Activated T-cell treated with anti-CD3 and anti-CD28 coated beads, Interleukin-2, amount 50 U/mL, for 24 hours (primary cell): Measurements from ENCODE around the gene DMRTA2.

Source experiments
- DNase-seq: peaks from one replicate; pipeline ENCODE4 v3.0.0-alpha.2; 2020
- H3K27ac Mint-ChIP-seq: 2 replicates; pipeline ENCODE4 v1.8.0; 2020; ENCODE audit warnings: mild to moderate bottlenecking, mixed read lengths
- H3K27me3 Mint-ChIP-seq: 2 replicates; pipeline ENCODE4 v1.8.0; 2020; ENCODE audit warnings: mixed read lengths
- H3K36me3 Mint-ChIP-seq: 2 replicates; pipeline ENCODE4 v1.8.0; 2020; ENCODE audit warnings: low read depth, mixed read lengths
- H3K4me1 Mint-ChIP-seq: 2 replicates; pipeline ENCODE4 v1.8.0; 2020; ENCODE audit warnings: low read depth, mixed read lengths
- H3K4me3 Mint-ChIP-seq: 2 replicates; pipeline ENCODE4 v1.8.0; 2020; ENCODE audit warnings: mild to moderate bottlenecking, moderate library complexity, mixed read lengths
- H3K9me3 Mint-ChIP-seq: 2 replicates; pipeline ENCODE4 v1.8.0; 2020; ENCODE audit warnings: mixed read lengths

DMRTA2 gene

DNA sequence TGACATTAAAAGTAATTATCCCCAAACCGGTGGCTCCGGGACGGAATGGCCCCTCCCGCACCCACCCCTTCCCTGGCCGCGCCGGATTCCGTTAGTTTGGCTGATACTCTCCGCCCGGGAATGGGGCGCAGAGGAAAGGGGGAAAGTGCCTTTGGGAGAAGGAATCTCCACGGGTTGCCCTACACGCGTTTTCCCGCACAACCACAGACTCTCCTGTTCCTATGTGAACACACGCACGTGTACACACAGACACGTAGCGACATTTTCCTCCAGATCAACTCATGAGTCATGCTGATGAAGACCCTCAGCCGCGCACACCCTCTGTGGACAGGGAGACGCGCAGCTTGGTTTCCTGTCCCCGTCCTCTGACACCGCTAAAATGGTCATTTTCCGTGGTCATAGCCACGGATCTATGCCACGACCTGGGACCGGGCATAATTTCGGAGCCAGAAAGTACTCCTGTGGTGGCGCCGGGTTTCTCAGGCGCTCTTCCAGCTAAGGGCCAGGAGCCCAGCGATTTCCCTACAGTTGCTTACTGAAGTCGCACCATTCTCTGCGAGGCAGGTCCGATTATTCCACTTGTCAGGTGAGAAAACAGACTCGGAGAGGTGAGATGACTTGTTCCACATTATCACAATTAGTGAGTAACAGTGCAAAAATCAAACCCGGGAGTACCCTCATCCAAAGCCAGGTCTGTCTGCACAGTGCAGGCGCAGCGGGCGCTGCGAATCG, 4.0 kb upstream of the DMRTA2 start:
- peaks cover 47% of the 10 kb centered on the region for H3K4me1 Mint-ChIP-seq
- peak; percentile 31 for DNase-seq
- H3K27me3 Mint-ChIP-seq, result peaks cover 97% of the 10 kb centered on the region
- peak overlapping the region; percentile 30 for H3K4me3 Mint-ChIP-seq
- no peaks in the 10 kb centered on the region for H3K9me3 Mint-ChIP-seq
- peak overlapping the region; percentile 55 for H3K27ac Mint-ChIP-seq
- no peaks in the 10 kb centered on the region for H3K36me3 Mint-ChIP-seq

DNA sequence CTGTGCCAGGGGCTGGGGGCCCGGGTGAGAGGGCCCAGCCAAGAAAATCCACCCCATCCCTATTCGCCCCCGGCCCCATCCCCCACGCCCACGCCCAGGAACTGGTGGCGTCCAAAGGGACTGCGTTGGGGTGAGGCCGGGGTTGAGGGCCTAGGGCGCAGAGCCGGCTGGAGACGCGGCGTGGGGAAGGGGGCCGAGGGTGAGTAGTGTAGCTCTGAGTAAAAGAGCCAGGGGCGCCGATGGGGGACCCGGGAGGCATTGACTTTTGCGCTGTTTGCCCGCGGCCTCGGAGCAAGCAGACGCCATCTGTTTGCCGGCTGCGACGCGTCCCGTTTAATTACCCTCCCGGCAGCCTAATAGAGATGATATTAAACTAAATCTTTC, 3.5 kb upstream of the DMRTA2 start:
- DNase-seq, result no peak
- no peak overlapping the region for H3K27ac Mint-ChIP-seq
- no peaks in the 10 kb centered on the region for H3K36me3 Mint-ChIP-seq
- peaks cover 53% of the 10 kb centered on the region for H3K4me1 Mint-ChIP-seq
- no peaks in the 10 kb centered on the region for H3K9me3 Mint-ChIP-seq
- H3K4me3 Mint-ChIP-seq, result no peak overlapping the region
- H3K27me3 Mint-ChIP-seq, result peaks cover 97% of the 10 kb centered on the region

DNA sequence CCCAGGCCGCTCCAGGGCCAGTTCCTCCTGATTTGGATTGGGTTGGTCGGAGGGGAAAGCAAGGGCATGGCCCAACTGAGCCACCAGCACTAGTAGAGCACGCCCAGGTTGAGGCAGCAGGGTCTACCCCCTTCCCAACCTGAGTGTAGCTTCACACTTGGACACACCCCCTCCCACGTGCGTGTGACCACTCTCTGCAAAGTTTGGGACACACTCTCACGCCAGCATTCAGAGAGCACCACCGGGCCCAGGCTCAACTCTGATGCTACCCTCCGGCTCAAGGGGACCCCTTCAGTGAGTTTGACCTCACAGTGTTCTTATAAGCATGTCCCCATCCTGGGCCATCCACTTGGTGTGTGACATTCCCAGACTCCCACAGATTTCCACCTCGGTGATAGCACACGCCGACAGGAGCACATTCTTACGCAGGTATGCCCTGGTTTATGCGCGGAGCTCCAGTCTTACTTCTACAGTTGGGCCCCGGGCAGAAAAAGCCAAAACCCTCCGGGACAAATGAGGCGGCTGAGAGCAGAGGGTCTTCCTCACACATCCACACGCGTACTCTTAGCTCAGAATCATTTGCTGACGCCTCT, 3.0 kb upstream of the DMRTA2 start:
- peaks cover 96% of the 10 kb centered on the region for H3K27me3 Mint-ChIP-seq

DNA sequence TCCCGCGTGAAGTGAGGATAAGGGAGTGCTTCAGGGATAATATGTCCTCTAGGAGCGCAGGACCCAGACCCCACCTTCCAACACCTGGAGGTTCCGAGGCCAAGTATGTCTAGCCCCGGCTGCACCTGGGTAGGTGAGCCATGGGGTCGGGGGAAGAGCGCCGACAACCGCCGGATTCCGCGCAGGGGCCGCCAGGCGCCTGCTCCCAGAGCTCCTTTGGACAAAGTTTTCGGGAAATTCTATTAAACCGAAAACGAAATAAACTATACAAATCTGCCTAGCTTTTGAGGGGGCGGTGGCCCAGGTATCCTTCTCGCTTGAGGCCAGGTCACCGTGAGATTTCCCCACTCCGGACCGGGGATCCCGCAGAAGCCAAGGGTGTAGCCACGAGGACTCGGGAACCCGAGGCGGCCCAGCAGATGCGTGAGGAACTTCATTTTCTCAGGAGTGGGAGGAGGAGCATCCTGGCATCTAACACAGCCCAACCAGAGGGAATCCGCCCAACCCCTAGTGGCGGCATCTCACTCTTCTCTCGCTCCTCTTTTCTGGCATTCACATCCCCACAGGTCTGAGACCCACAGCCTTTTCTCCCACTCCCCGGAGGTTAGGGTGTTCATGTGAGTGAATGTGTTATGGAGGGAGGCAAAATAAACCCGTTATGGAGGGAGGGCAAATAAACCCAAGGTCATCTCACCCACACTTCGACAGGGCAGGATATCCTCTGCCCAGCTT, 2.3 kb upstream of the DMRTA2 start:
- H3K27me3 Mint-ChIP-seq, result peaks cover 91% of the 10 kb centered on the region
- peaks cover 57% of the 10 kb centered on the region for H3K4me1 Mint-ChIP-seq
- H3K27ac Mint-ChIP-seq, result no peak overlapping the region
- peak; percentile 32 for DNase-seq
- H3K9me3 Mint-ChIP-seq, result no peaks in the 10 kb centered on the region
- no peaks in the 10 kb centered on the region for H3K36me3 Mint-ChIP-seq
- peak overlapping the region; percentile 12 for H3K4me3 Mint-ChIP-seq

More for the DNA sequence above, 3.0 kb upstream of the DMRTA2 start:
- no peaks in the 10 kb centered on the region for H3K36me3 Mint-ChIP-seq
- H3K9me3 Mint-ChIP-seq, result no peaks in the 10 kb centered on the region
- peak overlapping the region; percentile 44 for H3K27ac Mint-ChIP-seq
- H3K4me1 Mint-ChIP-seq, result peaks cover 56% of the 10 kb centered on the region
- peak; percentile 32 for DNase-seq
- no peak overlapping the region for H3K4me3 Mint-ChIP-seq

DNA sequence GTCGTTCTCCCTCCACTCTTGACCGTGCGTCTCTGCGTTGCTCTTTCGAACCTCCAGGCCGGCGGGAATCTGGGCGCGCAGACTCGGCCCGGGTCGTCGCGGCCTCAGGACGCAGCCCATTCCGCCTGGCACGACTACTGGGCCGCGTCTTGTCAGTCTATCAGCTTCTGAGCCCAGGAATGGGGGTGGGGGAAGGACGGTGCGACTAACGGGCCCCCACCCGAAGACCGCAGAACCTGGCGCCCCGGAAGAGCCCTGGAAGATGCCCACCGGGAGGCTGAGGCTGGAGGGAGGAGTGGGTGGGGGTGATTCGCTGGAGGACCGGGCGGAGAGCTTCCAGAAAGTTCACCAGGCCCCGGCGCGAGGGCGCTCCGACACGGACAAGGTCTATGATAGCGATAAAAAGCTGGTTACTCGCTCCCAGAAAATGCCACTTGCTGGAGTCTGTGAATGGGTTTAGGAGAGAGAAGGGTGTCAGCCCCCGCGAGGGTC, 1.7 kb upstream of the DMRTA2 start:
- DNase-seq, result no peak
- H3K27me3 Mint-ChIP-seq, result peaks cover 91% of the 10 kb centered on the region
- peaks cover 57% of the 10 kb centered on the region for H3K4me1 Mint-ChIP-seq
- H3K4me3 Mint-ChIP-seq, result peak overlapping the region; percentile 70
- H3K36me3 Mint-ChIP-seq, result no peaks in the 10 kb centered on the region
- no peak overlapping the region for H3K27ac Mint-ChIP-seq
- H3K9me3 Mint-ChIP-seq, result no peaks in the 10 kb centered on the region

DNA sequence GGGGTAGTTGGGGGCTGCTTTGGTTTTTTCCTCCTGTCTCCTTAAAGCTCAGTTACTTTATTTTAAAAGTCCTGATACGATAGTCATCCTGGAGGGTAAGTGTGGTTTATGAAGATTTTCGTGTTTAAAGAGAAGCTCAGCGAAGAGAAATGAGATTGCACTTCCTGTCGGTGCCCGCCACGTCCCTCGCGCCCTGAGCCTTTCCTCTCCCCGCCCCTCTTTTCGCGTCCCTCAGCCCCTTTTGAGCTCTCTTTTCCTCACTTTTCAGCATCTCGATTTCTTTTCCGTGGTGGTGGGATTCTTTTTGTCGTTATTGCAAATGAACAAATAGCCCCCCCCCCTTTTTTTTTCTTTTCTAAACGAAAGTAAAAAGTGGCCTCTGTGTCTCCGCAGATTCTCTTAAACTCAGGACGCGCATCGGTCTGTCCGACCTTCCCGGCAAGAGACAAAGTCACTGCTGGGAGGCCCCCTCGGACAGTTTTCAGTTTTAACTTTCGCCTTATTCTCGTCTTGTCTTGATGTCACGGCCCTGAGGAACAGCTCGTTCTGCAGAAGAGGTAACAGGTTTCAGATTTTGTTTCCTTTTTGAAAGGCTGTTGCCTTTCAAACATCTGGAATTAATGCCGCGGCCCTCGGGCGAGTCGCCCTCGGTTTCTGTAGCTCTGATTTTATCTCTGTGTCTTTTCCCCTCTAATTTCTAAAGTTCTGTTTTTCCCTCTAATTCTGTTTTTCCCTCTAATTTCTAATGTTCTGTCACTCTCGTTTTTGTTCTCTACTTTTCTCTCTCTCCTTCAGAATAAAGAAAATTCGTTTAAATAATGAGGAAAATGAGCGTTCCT, 1.0 kb upstream of the DMRTA2 start:
- Mint-ChIP-seq H3K4me1 (peaks cover 61% of the 10 kb centered on the region), H3K4me3 (peak overlapping the region; percentile 70), H3K9me3 (no peaks in the 10 kb centered on the region), H3K27ac (peak overlapping the region; percentile 50), H3K27me3 (peaks cover 91% of the 10 kb centered on the region), H3K36me3 (no peaks in the 10 kb centered on the region)
- DNase-seq, result peak; percentile 35

DNA sequence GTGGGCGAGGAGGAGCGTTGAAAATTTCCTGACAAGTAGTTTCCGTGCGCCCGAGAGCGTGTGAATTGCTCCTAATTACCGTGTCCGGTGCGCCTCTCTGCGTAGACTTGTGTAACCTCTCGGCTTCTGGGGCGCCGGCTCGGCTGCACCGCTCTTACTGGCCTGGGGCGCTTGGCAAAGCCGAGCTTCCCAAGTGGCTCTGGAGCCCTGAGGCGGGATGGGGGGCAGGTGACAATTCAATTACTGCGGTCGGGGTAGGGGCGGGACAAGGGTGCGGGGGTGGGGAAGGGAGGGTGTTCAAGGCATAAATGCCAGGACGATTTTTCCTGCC, 392 bp upstream of the DMRTA2 start:
- Mint-ChIP-seq H3K27ac (peak overlapping the region; percentile 59), H3K4me1 (peaks cover 61% of the 10 kb centered on the region), H3K36me3 (no peaks in the 10 kb centered on the region), H3K9me3 (no peaks in the 10 kb centered on the region), H3K27me3 (peaks cover 86% of the 10 kb centered on the region), H3K4me3 (peak overlapping the region; percentile 70)
- DNase-seq, result no peak

DNA sequence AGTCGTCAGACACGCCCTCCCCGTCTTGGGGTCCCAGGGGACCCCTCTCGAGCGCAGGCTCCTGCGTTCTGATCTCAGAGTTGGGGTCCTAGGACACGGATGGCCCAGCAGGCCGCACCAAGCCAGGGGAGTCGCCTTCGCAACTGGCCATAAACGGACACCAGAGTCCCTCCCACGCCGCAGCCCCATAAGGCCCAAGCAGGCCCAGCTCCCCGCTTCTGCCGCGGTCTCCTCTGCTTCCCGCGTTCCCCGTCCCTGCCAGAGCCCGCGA, 633 bp downstream of the DMRTA2 start:
- Mint-ChIP-seq H3K4me3 (no peak overlapping the region), H3K9me3 (no peaks in the 10 kb centered on the region), H3K27me3 (peaks cover 87% of the 10 kb centered on the region), H3K36me3 (no peaks in the 10 kb centered on the region), H3K4me1 (peaks cover 67% of the 10 kb centered on the region), H3K27ac (peak overlapping the region; percentile 71)
- DNase-seq, result peak; percentile 30

DNA sequence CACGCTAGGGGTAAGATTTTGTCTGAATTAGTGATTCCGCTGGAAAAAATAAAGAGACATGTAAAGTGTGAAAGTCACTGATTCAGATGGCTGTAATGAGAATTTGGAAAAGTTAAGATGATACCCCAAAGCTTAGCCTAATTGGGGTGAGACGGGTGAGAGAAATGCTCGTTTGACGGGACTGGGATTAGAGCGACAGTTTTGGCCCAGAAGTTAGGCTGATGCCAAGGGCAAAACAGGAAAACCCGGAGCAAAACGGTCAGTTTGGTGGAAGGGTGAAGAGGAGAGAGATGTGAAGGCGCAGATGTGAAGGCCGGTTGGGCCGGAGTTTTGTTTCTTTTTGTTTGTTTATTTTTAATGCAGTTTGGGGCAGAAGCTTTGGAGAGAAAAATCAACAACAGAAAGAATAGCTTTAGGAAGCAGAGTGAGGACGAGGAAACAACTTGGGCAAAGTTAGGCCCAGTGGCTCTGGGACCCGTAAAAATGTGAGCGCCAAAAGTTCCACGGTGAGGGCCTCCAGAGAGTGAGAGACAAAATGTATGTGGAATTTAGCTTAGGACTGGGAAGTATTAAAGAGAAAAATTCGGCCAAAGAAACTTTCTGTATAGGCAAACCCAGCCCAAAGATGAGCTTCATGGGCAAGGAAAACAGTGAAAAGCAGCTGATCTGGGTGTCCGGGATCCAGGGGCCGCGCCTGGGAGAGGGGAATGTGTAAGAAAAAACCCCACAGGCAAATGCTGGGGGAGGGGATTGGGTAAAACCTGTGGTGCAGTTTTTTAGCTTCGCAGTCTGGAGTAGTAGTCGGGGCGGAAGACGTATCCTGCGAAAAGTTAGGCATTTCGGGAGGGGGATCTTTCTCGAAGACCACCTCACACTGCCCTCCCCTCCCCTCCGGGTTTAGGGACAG, 1.2 kb downstream of the DMRTA2 start:
- Mint-ChIP-seq H3K36me3 (no peaks in the 10 kb centered on the region), H3K27me3 (peaks cover 86% of the 10 kb centered on the region), H3K4me1 (peaks cover 65% of the 10 kb centered on the region), H3K27ac (peak overlapping the region; percentile 42), H3K9me3 (no peaks in the 10 kb centered on the region), H3K4me3 (no peak overlapping the region)
- DNase-seq, result no peak

DNA sequence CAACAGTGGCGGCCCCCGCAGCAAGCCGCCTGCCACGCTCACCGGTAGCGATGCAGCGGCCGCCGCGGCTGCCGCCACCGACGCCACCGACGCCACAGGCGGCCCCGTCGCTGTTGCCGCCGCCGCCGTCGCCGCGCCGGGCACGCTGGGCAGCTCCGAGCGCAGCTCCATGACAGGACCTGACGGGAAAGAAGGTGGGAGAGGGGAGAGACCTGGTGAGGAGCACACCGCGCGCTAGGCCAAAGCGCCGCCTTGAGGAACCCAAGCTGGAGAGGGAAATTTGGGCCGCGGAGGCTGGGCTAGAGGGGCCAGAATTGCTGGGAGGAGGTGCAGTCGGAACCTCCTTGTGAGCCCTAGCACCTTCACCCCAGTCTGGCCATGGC, 1.9 kb downstream of the DMRTA2 start:
- Mint-ChIP-seq H3K9me3 (no peaks in the 10 kb centered on the region), H3K27ac (peak overlapping the region; percentile 42), H3K4me3 (no peak overlapping the region), H3K36me3 (no peaks in the 10 kb centered on the region), H3K4me1 (peaks cover 70% of the 10 kb centered on the region), H3K27me3 (peaks cover 86% of the 10 kb centered on the region)
- DNase-seq, result peak; percentile 31

DNA sequence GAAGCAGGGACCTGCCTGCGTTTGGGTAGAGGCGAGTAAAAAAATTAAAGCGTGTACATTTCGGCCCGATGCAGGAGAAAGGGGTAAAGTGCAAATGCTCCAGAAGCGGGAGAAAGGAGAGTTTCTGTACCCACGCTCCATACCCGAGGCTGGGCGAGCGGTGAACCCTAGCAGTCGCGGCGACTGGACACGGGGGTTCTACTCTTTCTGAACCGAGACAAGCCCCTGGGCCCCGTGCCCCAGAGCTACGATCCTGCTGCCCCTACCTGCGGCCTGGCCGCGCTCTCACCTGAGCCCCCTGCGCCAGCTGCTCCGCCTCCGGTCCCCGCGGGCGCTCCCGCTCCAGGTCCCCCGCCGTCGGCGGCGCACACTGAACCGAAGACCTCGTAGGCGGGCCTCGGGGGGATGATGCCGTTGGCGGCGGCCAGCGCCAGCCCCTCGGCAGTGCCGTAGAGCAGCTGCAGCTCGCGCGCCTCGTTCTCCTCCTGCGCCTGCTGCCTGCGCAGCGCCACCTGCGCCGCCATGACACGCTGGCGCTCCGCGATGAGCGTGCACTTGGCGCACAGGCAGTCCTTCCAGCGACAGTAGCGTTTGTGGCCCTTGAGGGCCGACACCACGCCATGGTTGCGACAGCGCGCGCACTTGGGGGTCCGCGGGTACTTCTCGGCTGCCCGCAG, 2.4 kb downstream of the DMRTA2 start:
- no peaks in the 10 kb centered on the region for H3K36me3 Mint-ChIP-seq
- peaks cover 86% of the 10 kb centered on the region for H3K27me3 Mint-ChIP-seq
- no peak overlapping the region for H3K4me3 Mint-ChIP-seq
- DNase-seq, result peak; percentile 52
- H3K9me3 Mint-ChIP-seq, result no peaks in the 10 kb centered on the region
- peaks cover 68% of the 10 kb centered on the region for H3K4me1 Mint-ChIP-seq
- H3K27ac Mint-ChIP-seq, result peak overlapping the region; percentile 51

DNA sequence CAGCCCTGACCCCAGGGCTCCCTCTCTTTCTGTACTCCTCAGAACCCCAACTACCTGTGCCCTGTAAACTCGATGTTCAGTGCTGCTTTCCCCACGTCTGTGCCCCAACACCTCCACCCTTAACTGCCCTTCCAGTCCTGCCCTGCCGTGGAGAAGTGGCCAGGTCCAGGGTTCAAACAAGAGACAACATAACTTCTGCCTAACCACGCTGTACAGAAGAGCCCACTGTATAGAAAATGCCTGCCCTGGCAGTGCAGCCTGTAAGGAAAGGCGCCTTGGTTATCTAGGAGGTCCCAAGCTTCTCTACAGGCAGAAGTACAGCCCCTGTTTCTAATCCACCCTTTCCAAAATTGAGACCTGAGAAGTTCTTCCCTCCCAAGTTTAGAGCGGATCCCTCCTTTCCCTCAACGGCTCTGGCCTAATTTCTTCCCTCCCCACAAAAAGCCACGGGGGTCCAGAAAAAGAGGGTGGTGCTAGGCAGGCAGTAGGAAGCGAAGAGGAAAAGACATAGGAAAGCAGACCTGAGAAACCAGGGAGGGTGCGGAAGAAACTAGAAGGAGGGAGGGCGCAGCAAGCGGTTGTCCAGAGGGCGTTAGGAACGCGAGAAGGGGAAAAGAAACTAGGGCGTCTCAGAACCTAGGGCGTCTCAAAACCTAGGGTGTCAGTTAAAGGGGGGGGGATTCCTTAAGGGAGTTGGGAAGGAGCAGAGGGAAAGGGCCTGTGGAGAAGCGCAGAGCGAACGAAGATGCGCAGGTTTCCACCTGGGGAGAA, 3.2 kb downstream of the DMRTA2 start:
- no peak overlapping the region for H3K4me3 Mint-ChIP-seq
- H3K27me3 Mint-ChIP-seq, result peaks cover 85% of the 10 kb centered on the region
- DNase-seq, result no peak
- no peaks in the 10 kb centered on the region for H3K9me3 Mint-ChIP-seq
- peaks cover 62% of the 10 kb centered on the region for H3K4me1 Mint-ChIP-seq
- peak overlapping the region; percentile 51 for H3K27ac Mint-ChIP-seq
- H3K36me3 Mint-ChIP-seq, result no peaks in the 10 kb centered on the region
